Measurements from ENCODE around the gene TGM1. TPM values are rescaled to one million over a fixed set of nuclear protein-coding genes. Genes with fewer than 3 reads are reported as not detected.

The TGM1 gene
- total RNA-seq (2022; extraction: Qiagen RNA extraction; ENCODE audit: low read depth), result 0.60 to 1.1 TPM (median 0.83 TPM) in 5 replicates

GRCh38 chr14:24262821-24263733 is at the start of gene TGM1:
Gene TGM1 (minus strand): TSS chr14:24263177. CDS start chr14:24262352, 825 bp downstream.

GRCh38 chr14:24310646-24311604 is 47.9 kb upstream of the TGM1 start, which contains the start of gene LTB4R:
Gene LTB4R (plus strand): TSS chr14:24311502. CDS start chr14:24315652, 4,150 bp downstream.

GRCh38 chr14:24309538-24310264 is 46.7 kb upstream of the TGM1 start, which contains the start of gene LTB4R2:
Gene LTB4R2 (plus strand): TSS chr14:24310140. CDS start chr14:24310665, 525 bp downstream.

GRCh38 chr14:24307575-24308341 is 44.8 kb upstream of the TGM1 start, which contains the start of gene CIDEB:
Gene CIDEB (minus strand): TSS chr14:24307977. CDS start chr14:24307858, 119 bp downstream.

GRCh38 chr14:24299255-24300191 is 36.5 kb upstream of the TGM1 start, which contains the start of the genes DHRS1 and NOP9:
Gene DHRS1 (minus strand): TSS chr14:24299780. CDS start chr14:24299106, 674 bp downstream.
Gene NOP9 (plus strand): TSS chr14:24299850. CDS start chr14:24299955, 105 bp downstream.

GRCh38 chr14:24271134-24271833 is 8.3 kb upstream of the TGM1 start, which contains the start of gene RABGGTA:
Gene RABGGTA (minus strand): TSS chr14:24271597. CDS start chr14:24271115, 482 bp downstream.

GRCh38 chr14:24232645-24233537 is 30.1 kb downstream of the TGM1 start, which contains the start of gene GMPR2:
Gene GMPR2 (plus strand): TSS chr14:24232929. CDS start chr14:24233254, 325 bp downstream.

GRCh38 chr14:24232121-24232644 is 30.8 kb downstream of the TGM1 start, which contains the start of gene NEDD8:
Gene NEDD8 (minus strand): TSS chr14:24232367. CDS start chr14:24232267, 100 bp downstream.

GRCh38 chr14:24215495-24216344 is 47.3 kb downstream of the TGM1 start, which contains the start of gene MDP1:
Gene MDP1 (minus strand): TSS chr14:24216066. CDS start chr14:24215955, 111 bp downstream.

GRCh38 chr14:24212924-24213865 is 49.8 kb downstream of the TGM1 start, which contains the start of gene CHMP4A:
Gene CHMP4A (minus strand): TSS chr14:24213488. CDS start chr14:24213439, 49 bp downstream.

Other genes starting within 250 kb of the TGM1 start
- gene CARMIL3, start 211.2 kb downstream of the TGM1 start, total RNA-seq (2022; extraction: Qiagen RNA extraction; ENCODE audit: low read depth), result 0.24 to 0.59 TPM (median 0.47 TPM) in 5 replicates
- gene CPNE6, start 191.6 kb downstream of the TGM1 start, total RNA-seq (2022; extraction: Qiagen RNA extraction; ENCODE audit: low read depth), result not detected in 5 replicates
- 17.9 to 21.1 TPM (median 19.7 TPM) in 5 replicates for gene PCK2, start 168.9 kb downstream of the TGM1 start, total RNA-seq (2022; extraction: Qiagen RNA extraction; ENCODE audit: low read depth)
- gene DCAF11, start 148.4 kb downstream of the TGM1 start, total RNA-seq (2022; extraction: Qiagen RNA extraction; ENCODE audit: low read depth), result 21.0 to 25.3 TPM (median 21.5 TPM) in 5 replicates
- 0.58 to 1.0 TPM (median 0.99 TPM) in 5 replicates for gene NRL, start 148.2 kb downstream of the TGM1 start, total RNA-seq (2022; extraction: Qiagen RNA extraction; ENCODE audit: low read depth)
- 0.15 to 0.28 TPM (median 0.24 TPM) in 3 of 5 replicates, not detected in the others for gene FITM1, start 132.5 kb downstream of the TGM1 start, total RNA-seq (2022; extraction: Qiagen RNA extraction; ENCODE audit: low read depth)
- 163 to 182 TPM (median 171 TPM) in 5 replicates for gene PSME1, start 127.0 kb downstream of the TGM1 start, total RNA-seq (2022; extraction: Qiagen RNA extraction; ENCODE audit: low read depth)
- gene EMC9, start 121.6 kb downstream of the TGM1 start, total RNA-seq (2022; extraction: Qiagen RNA extraction; ENCODE audit: low read depth), result 50.9 to 61.8 TPM (median 56.9 TPM) in 5 replicates
- 164 to 198 TPM (median 177 TPM) in 5 replicates for gene PSME2, start 116.6 kb downstream of the TGM1 start, total RNA-seq (2022; extraction: Qiagen RNA extraction; ENCODE audit: low read depth)
- gene RNF31, start 115.7 kb downstream of the TGM1 start, total RNA-seq (2022; extraction: Qiagen RNA extraction; ENCODE audit: low read depth), result 25.6 to 33.1 TPM (median 29.9 TPM) in 5 replicates
- 14.6 to 21.4 TPM (median 16.7 TPM) in 5 replicates for gene IRF9, start 101.9 kb downstream of the TGM1 start, total RNA-seq (2022; extraction: Qiagen RNA extraction; ENCODE audit: low read depth)
- 3.4 to 6.4 TPM (median 4.3 TPM) in 5 replicates for gene REC8, start 91.1 kb downstream of the TGM1 start, total RNA-seq (2022; extraction: Qiagen RNA extraction; ENCODE audit: low read depth)
- gene IPO4, start 74.4 kb downstream of the TGM1 start, total RNA-seq (2022; extraction: Qiagen RNA extraction; ENCODE audit: low read depth), result 79.6 to 102 TPM (median 88.2 TPM) in 5 replicates
- 65.1 to 72.9 TPM (median 67.8 TPM) in 5 replicates for gene TM9SF1, start 67.7 kb downstream of the TGM1 start, total RNA-seq (2022; extraction: Qiagen RNA extraction; ENCODE audit: low read depth)
- gene TSSK4, start 57.5 kb downstream of the TGM1 start, total RNA-seq (2022; extraction: Qiagen RNA extraction; ENCODE audit: low read depth), result 0.07 TPM in 1 of 5 replicates, not detected in the others
- gene CHMP4A, start 49.7 kb downstream of the TGM1 start, total RNA-seq (2022; extraction: Qiagen RNA extraction; ENCODE audit: low read depth), result 79.6 to 96.4 TPM (median 82.0 TPM) in 5 replicates
- gene MDP1, start 47.1 kb downstream of the TGM1 start, total RNA-seq (2022; extraction: Qiagen RNA extraction; ENCODE audit: low read depth), result 27.9 to 35.3 TPM (median 29.6 TPM) in 5 replicates
- gene NEDD8, start 30.8 kb downstream of the TGM1 start, total RNA-seq (2022; extraction: Qiagen RNA extraction; ENCODE audit: low read depth), result 427 to 475 TPM (median 451 TPM) in 5 replicates
- 52.4 to 64.1 TPM (median 56.5 TPM) in 5 replicates for gene GMPR2, start 30.2 kb downstream of the TGM1 start, total RNA-seq (2022; extraction: Qiagen RNA extraction; ENCODE audit: low read depth)
- 32.6 to 41.9 TPM (median 37.8 TPM) in 5 replicates for gene TINF2, start 20.6 kb downstream of the TGM1 start, total RNA-seq (2022; extraction: Qiagen RNA extraction; ENCODE audit: low read depth)
- gene RABGGTA, start 8.4 kb upstream of the TGM1 start, total RNA-seq (2022; extraction: Qiagen RNA extraction; ENCODE audit: low read depth), result 12.5 to 19.5 TPM (median 16.6 TPM) in 5 replicates
- 10.9 to 13.5 TPM (median 11.8 TPM) in 5 replicates for gene DHRS1, start 36.6 kb upstream of the TGM1 start, total RNA-seq (2022; extraction: Qiagen RNA extraction; ENCODE audit: low read depth)
- gene NOP9, start 36.7 kb upstream of the TGM1 start, total RNA-seq (2022; extraction: Qiagen RNA extraction; ENCODE audit: low read depth), result 15.6 to 19.7 TPM (median 18.9 TPM) in 5 replicates
- gene CIDEB, start 44.8 kb upstream of the TGM1 start, total RNA-seq (2022; extraction: Qiagen RNA extraction; ENCODE audit: low read depth), result 0.14 to 0.70 TPM (median 0.29 TPM) in 5 replicates
- gene LTB4R2, start 47.0 kb upstream of the TGM1 start, total RNA-seq (2022; extraction: Qiagen RNA extraction; ENCODE audit: low read depth), result 2.4 to 5.7 TPM (median 4.7 TPM) in 5 replicates
- 3.4 to 8.6 TPM (median 5.6 TPM) in 5 replicates for gene LTB4R, start 48.3 kb upstream of the TGM1 start, total RNA-seq (2022; extraction: Qiagen RNA extraction; ENCODE audit: low read depth)
- gene ADCY4, start 71.9 kb upstream of the TGM1 start, total RNA-seq (2022; extraction: Qiagen RNA extraction; ENCODE audit: low read depth), result not detected in 5 replicates
- not detected in 5 replicates for gene RIPK3, start 76.8 kb upstream of the TGM1 start, total RNA-seq (2022; extraction: Qiagen RNA extraction; ENCODE audit: low read depth)
- gene NFATC4, start 105.0 kb upstream of the TGM1 start, total RNA-seq (2022; extraction: Qiagen RNA extraction; ENCODE audit: low read depth), result 0.10 to 0.38 TPM (median 0.20 TPM) in 4 of 5 replicates, not detected in the other
- 0.19 to 0.40 TPM (median 0.20 TPM) in 5 replicates for gene NYNRIN, start 135.8 kb upstream of the TGM1 start, total RNA-seq (2022; extraction: Qiagen RNA extraction; ENCODE audit: low read depth)
- 1.3 to 1.9 TPM (median 1.5 TPM) in 5 replicates for gene CBLN3, start 166.5 kb upstream of the TGM1 start, total RNA-seq (2022; extraction: Qiagen RNA extraction; ENCODE audit: low read depth)
- gene KHNYN, start 166.8 kb upstream of the TGM1 start, total RNA-seq (2022; extraction: Qiagen RNA extraction; ENCODE audit: low read depth), result 26.3 to 30.9 TPM (median 29.6 TPM) in 5 replicates
- 42.5 to 52.7 TPM (median 46.6 TPM) in 5 replicates for gene SDR39U1, start 179.6 kb upstream of the TGM1 start, total RNA-seq (2022; extraction: Qiagen RNA extraction; ENCODE audit: low read depth)
- gene CMA1, start 245.1 kb upstream of the TGM1 start, total RNA-seq (2022; extraction: Qiagen RNA extraction; ENCODE audit: low read depth), result not detected in 5 replicates